GM18519 (cell line): ENCODE measurements around the gene COL16A1.

Experiments used
- ATAC-seq: cut with Tn5 transposase; IDR thresholded peaks from one replicate; pipeline ENCODE4 v1.9.1; 2021; ENCODE audit warnings: mild to moderate bottlenecking, moderate library complexity; ENCODE audit not compliant: unreplicated experiment, low FRiP score

Gene COL16A1

GRCh38 chr1:31733389-31734219, 29.8 kb upstream of the COL16A1 start:
- ATAC-seq: no peak

- ATAC-seq: no peak
Measured at GRCh38 chr1:31732751-31733289, 29.0 kb upstream of the COL16A1 start.

DNA sequence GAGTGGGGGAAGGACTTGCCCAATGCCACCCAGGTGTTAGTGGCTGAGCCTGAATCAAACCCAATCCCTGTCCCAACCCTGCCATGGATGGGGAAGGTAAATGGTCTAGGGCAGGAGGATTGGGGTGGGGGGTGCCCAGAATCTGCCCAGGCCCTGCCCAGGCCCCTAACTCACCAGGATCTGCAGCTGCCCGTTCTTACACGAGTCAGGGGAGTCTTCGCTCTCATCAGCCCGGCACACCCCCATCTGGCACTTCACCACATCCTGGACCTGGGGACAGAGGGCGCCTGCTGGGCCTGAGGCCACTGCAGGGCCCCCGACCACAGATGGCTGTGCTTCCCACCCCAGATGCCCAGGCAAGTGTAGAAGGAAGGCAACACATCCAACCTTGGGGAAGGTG, 28.5 kb upstream of the COL16A1 start:
- no peak for ATAC-seq

DNA sequence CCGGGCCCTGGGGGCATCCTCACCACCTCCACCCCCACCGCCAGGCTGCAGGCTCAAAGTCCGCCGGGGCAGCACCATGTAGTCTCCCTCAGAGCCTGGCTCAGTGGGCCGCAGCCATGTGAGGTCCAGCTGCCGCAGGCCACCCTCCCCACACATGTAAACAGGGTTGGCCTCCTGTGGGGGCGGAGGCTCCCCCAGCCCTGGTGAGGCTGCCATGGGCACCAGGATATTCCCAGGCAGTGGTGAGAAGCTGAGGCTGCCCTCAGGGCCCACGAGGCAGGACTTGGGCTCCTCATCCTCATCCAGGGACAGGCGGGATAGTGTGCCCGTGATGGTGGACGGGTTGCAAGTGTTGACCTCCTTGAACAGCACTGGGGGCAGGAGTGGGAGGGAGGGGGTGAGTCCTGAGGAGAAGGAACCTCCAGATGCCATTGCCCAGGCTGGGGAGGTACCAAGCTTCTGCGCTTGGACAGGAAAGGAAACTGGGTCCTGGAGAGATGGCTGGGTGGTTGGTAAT, 27.3 kb upstream of the COL16A1 start:
- ATAC-seq: no peak

- ATAC-seq: no peak
Measured at GRCh38 chr1:31730336-31731048, 26.7 kb upstream of the COL16A1 start.

GRCh38 chr1:31727849-31728248, 24.0 kb upstream of the COL16A1 start:
- no peak for ATAC-seq

GRCh38 chr1:31727195-31727594, 23.4 kb upstream of the COL16A1 start:
- no peak for ATAC-seq

DNA sequence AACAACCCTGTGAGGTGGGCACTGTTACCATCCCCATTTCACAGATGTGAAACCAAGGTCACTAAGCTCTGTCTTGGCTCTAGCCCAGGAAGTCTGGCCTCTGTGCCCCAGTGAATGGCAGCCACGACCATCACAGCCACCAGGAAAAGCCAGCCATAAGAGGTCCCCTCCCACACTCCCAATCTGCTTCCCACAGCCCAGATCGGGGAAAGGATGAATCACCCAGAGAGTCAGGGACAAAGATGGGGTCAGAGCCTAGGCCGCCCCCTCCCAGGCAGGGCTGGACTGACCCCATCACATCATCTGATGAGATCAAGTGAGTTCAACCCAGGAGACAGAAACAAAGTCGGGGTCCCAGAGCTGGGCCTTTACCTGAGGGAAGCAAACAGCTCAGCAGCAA, 22.9 kb upstream of the COL16A1 start:
- ATAC-seq: no peak

DNA sequence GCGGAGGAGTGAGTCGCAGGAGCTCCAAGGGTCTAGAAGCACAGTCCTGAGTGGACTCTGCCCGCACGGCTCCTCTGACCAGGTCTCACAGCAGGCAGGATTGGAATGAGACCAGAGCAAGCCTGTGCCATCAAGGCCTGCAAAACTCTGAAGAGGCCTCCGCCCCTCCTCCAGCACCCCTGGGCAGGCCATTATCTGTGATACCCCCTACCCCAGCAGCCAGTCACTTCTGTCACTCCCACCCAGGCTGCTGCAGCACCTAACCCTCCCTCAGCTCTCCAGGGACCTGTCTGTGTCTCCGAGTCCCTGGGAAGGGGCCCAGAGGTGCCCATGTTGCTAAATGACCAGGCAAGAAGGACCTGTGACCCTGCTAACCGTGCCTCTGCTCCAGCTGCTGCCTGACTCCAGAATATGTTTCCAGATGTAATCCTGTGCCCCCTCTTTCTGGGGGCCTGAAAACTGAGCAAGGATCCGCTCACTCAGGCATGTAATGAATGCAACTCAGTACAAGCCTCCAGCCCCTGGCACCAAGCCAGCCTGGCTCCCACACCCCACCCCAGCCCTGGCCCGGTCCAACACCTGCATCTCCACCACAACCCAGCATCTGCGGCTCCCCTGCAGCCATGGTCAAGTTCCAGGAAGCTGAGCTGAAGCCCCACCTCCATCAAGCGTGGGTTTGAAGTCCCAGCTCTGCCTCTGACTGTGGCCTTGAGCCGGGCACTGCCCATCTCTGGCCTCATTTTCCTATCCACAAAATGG, 22.1 kb upstream of the COL16A1 start:
- no peak for ATAC-seq

DNA sequence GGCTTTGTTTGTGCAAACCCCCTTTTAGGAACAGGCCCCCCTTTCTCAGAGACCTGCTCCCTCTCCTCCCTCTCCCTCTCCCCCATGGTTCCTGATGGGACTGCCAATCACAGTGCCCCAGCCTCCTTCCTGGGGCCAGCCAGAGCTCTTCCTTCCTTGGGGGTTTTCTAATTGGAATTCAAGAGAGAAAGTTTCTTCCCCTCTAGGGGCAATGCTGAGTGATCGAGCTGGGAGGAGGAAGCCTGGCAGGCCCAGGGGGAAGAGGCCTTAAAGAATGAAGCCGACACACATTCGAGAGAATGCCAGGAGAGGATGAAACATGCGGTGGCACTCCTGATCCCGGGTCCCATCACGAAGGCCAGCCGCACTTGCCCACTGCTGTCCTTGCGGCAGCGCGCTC, 21.3 kb upstream of the COL16A1 start:
- no peak for ATAC-seq

- ATAC-seq: no peak
Measured at GRCh38 chr1:31723828-31724359, 20.1 kb upstream of the COL16A1 start.

DNA sequence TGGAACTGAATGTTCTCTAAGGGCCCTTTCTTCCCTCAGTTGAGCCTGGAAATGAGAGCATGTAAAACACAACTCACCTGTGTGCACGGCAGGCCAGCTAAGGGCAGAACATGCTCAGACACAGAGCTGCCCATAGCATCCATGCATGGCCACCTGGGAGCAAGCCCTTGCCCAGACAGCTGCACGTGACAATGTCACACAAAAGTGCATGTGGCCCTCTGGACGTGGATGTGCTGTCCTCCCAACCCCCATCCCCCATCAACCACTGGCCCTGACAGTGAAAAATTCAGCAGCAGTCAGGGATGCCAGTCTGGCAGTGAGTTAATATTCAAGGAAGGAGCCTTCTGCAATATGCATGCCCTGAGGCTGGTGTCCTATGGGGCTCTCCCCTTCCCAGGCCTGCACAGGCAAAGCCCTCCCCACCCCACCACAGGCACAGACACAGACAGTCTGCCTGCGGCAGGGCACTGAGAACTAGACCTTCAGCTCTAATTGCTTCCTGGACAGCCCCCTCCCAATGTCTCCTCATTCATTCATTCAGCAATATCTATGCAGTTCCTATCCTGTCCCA, 14.6 kb upstream of the COL16A1 start:
- ATAC-seq: no peak

- no peak for ATAC-seq
Measured at GRCh38 chr1:31717341-31717740, 13.5 kb upstream of the COL16A1 start.

- no peak for ATAC-seq
Measured at GRCh38 chr1:31715873-31716220, 12.0 kb upstream of the COL16A1 start.

DNA sequence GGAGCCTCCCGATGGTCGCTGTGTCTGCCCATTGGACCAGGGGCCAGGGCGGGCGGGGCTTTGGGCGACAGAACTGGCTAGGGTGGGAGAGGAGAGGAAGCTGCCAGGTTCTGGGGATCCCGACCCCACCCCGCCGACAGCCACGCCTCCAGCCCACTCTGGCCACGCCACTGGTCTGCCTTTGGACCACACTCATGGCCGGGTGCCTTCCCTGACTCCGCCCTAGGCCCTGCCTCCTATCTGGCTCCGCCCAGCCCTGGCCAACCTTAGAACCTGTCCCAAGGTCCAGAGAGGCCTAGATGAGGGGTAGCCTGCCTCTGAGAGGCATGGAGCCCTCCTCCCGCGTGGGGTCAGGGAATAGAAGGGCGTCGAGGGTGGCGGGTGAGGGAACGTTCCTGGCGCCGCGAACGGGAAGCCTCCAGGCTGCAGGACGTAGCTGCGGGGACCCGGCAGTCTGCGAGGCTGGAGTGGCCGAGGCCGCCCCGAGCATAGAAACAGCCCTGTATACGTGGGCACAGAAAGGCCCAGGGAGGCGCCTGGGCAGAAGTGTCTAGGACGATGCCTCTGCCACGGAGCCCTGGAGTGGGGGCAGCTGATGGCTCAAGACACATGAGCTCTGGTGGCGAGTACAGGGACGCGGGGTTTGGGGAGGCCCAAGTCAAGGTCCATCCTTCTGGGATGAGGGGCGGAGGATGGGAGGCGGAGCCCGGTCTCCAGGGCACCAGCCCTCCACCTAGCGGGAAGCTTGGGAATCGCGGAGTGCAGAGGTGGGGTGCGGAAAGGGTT, 11.5 kb upstream of the COL16A1 start:
- ATAC-seq: no peak

- no peak for ATAC-seq
Measured at GRCh38 chr1:31714442-31715086, 10.7 kb upstream of the COL16A1 start.

GRCh38 chr1:31712630-31713029, 8.8 kb upstream of the COL16A1 start:
- ATAC-seq: no peak

GRCh38 chr1:31712068-31712467, 8.3 kb upstream of the COL16A1 start:
- no peak for ATAC-seq

- no peak for ATAC-seq
Measured at GRCh38 chr1:31708324-31708723, 4.5 kb upstream of the COL16A1 start.
